OCI-LY3 (cell line): ENCODE data around the gene INO80D.

Experiments
- H2AFZ ChIP-seq: fragments of 200-600, 300-600 bp; shearing (Covaris generic); 2 replicates; pipeline ENCODE4 v1.6.0; 2014; ENCODE audit warnings: antibody characterized with exemption, low read depth, low read length
- H3K27ac ChIP-seq: fragments of 200-600, 300-600 bp; sonication (generic); 2 replicates; pipeline ENCODE4 v1.5.1; 2014; ENCODE audit warnings: mild to moderate bottlenecking, low read length, moderate library complexity, mixed read lengths
- H3K27me3 ChIP-seq: fragments of 200-600, 300-600 bp; sonication (generic); 2 replicates; pipeline ENCODE4 v1.6.1; 2014; ENCODE audit warnings: low read depth, low read length, mixed read lengths
- H3K36me3 ChIP-seq: fragments of 200-600, 300-600 bp; sonication (generic); replicated peaks from 2 replicates; pipeline ENCODE3; 2014; ENCODE audit warnings: low read depth, low read length, mixed read lengths
- H3K4me1 ChIP-seq: fragments of 300-600, 200-600 bp; sonication (generic); 2 replicates; pipeline ENCODE4 v1.6.1; 2014; ENCODE audit warnings: low read length, mixed read lengths
- H3K4me2 ChIP-seq: fragments of 200-600, 300-600 bp; sonication (generic); 2 replicates; pipeline ENCODE4 v1.6.1; 2014; ENCODE audit warnings: low read length, mixed read lengths
- H3K4me3 ChIP-seq: fragments of 300-600, 200-600 bp; sonication (generic); 2 replicates; pipeline ENCODE4 v1.5.1; 2014; ENCODE audit warnings: antibody characterized with exemption, mild to moderate bottlenecking, low read length, moderate library complexity
- H3K79me2 ChIP-seq: fragments of 300-600, 200-600 bp; shearing (Covaris generic); 2 replicates; pipeline ENCODE4 v1.6.1; 2014; ENCODE audit warnings: mild to moderate bottlenecking, low read length, mixed read lengths
- H3K9ac ChIP-seq: fragments of 300-600, 200-600 bp; shearing (Covaris generic); 2 replicates; pipeline ENCODE4 v1.6.0; 2014; ENCODE audit warnings: mild to moderate bottlenecking, low read length, moderate library complexity
- H3K9me3 ChIP-seq: fragments of 200-600, 300-600 bp; shearing (Covaris generic); 2 replicates; pipeline ENCODE4 v1.6.1; 2014; ENCODE audit warnings: low read length, mixed read lengths; ENCODE audit not compliant: insufficient read depth
- H4K20me1 ChIP-seq: fragments of 200-600, 300-600 bp; sonication (generic); 2 replicates; pipeline ENCODE4 v1.6.1; 2016; ENCODE audit warnings: low read length, mixed read lengths; ENCODE audit not compliant: insufficient read depth
- CTCF ChIP-seq: fragments of 200-600, 300-600 bp; sonication (generic); IDR thresholded peaks from 2 replicates; pipeline ENCODE4 v1.5.1; 2014; ENCODE audit warnings: antibody characterized with exemption, low read length, low read depth
- EZH2phosphoT487 ChIP-seq: fragments of 200-600 bp; shearing (Covaris generic); IDR thresholded peaks from 2 replicates; pipeline ENCODE4 v1.6.1; 2018; ENCODE audit warnings: antibody characterized with exemption, mixed run types, low read depth

INO80D gene

GRCh38 chr2:206011018-206011614 is 74.9 kb downstream of the INO80D start:
- Histone ChIP-seq H3K9ac (no peak overlapping the region), H3K27ac (no peak overlapping the region), H3K4me2 (no peak overlapping the region), H3K27me3 (no peaks in the 10 kb centered on the region), H4K20me1 (no peaks in the 10 kb centered on the region), H2AFZ (no peak overlapping the region), H3K36me3 (peaks cover 31% of the 10 kb centered on the region), H3K9me3 (no peaks in the 10 kb centered on the region; the same call in 1 of the 2 replicates), H3K79me2 (no peaks in the 10 kb centered on the region), H3K4me1 (no peaks in the 10 kb centered on the region), H3K4me3 (no peak overlapping the region)
- TF ChIP-seq CTCF (no peak), EZH2phosphoT487 (no peak)

DNA sequence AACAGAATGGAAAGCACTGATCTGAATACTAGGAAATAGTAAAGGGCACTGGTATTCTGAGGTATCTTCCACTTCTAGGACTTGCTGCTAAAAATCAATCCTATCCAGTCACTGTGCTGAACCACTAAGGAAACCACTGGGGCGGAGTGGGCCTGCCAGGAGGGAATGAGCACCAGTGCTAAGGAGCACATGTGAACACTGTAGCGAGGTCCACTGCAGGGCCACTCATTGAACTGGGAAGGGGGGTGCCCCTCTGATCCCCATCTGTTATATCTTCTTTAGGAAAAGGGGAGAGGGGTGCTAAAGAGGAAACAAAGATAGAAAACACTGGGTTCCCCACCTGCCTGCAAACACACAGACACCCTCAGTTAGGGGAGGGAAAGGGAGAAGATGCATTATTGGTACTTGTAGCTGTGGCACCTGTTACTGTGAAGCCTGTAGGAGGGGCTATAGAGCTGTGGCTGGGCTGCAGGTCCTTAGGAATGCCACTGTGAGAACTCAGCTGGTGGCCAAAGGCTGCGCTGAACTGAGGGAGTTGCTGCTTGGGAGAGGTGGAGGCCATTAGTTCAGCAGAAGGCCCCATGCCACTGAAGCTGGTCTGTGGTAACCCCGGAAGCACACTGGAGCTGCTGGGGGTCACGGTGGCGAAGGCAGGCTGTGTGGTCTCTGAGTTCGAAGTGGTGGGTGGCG is 81.8 kb downstream of the INO80D start:
- no peaks in the 10 kb centered on the region for H4K20me1 ChIP-seq
- no peak overlapping the region for H2AFZ ChIP-seq
- no peak overlapping the region for H3K9ac ChIP-seq
- no peaks in the 10 kb centered on the region for H3K79me2 ChIP-seq
- no peaks in the 10 kb centered on the region for H3K27me3 ChIP-seq
- H3K4me1 ChIP-seq, result no peaks in the 10 kb centered on the region
- peaks cover 42% of the 10 kb centered on the region for H3K36me3 ChIP-seq
- TF ChIP-seq CTCF (peak; percentile 37; the same call in 1 of the 2 replicates), EZH2phosphoT487 (no peak)
- no peak overlapping the region for H3K4me2 ChIP-seq
- H3K4me3 ChIP-seq, result no peak overlapping the region
- no peak overlapping the region for H3K27ac ChIP-seq
- H3K9me3 ChIP-seq, result no peaks in the 10 kb centered on the region

DNA sequence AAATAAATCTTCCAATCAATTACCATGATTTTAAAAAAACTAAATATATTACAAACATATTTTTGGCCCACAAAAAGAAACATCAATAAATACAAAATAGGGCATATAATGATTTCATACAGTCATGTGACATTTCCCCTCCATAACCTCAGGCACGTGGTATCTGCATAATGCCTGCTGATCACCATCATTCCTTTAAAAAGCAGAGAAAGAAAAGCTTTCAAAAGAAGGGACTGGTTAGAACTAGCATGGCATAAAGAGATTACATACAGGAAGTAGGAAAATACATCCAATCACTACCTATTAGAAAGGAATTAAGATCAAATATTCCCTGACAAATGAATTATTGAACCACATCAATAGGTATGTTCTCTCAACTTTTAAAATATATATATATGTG is 83.5 kb downstream of the INO80D start:
- H4K20me1 ChIP-seq, result 0 out of 2 replicates have a peak, but pooled peaks cover 3% of the 10 kb centered on the region
- H3K4me2 ChIP-seq, result no peak overlapping the region
- peaks cover 33% of the 10 kb centered on the region for H3K36me3 ChIP-seq
- H3K9me3 ChIP-seq, result no peaks in the 10 kb centered on the region
- H2AFZ ChIP-seq, result no peak overlapping the region
- no peaks in the 10 kb centered on the region for H3K4me1 ChIP-seq
- no peaks in the 10 kb centered on the region for H3K27me3 ChIP-seq
- H3K4me3 ChIP-seq, result no peak overlapping the region
- TF ChIP-seq EZH2phosphoT487 (no peak), CTCF (no peak)
- H3K27ac ChIP-seq, result no peak overlapping the region
- H3K79me2 ChIP-seq, result no peaks in the 10 kb centered on the region
- no peak overlapping the region for H3K9ac ChIP-seq

DNA sequence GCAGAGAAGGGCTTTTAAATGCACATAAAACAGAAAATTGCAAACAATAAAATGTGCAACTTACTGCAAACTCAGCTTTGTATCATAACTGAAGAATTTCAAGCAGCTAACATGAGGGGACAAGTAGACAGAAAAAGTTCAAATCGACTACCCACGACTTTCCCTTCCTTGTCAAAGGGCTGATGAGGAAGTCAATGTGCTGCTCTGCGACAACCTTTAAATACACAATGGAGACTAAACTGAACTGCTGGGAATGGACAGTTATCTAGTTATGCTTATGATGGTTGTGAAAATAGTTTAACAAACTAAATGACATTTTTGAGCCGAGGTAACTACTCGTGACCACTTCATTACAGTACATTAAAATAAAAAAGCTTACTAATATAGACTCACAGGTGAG is 84.1 kb downstream of the INO80D start:
- H3K4me2 ChIP-seq, result no peak overlapping the region
- no peak overlapping the region for H3K27ac ChIP-seq
- H3K79me2 ChIP-seq, result no peaks in the 10 kb centered on the region
- H3K27me3 ChIP-seq, result no peaks in the 10 kb centered on the region
- no peaks in the 10 kb centered on the region for H3K9me3 ChIP-seq
- TF ChIP-seq EZH2phosphoT487 (no peak), CTCF (no peak)
- no peak overlapping the region for H2AFZ ChIP-seq
- H4K20me1 ChIP-seq, result 0 out of 2 replicates have a peak, but pooled peaks cover 3% of the 10 kb centered on the region
- no peaks in the 10 kb centered on the region for H3K4me1 ChIP-seq
- no peak overlapping the region for H3K9ac ChIP-seq
- no peak overlapping the region for H3K4me3 ChIP-seq
- peaks cover 30% of the 10 kb centered on the region for H3K36me3 ChIP-seq
